ENCODE results near the gene NACA2. TPM values are rescaled to one million over a fixed set of nuclear protein-coding genes. Genes with fewer than 3 reads are reported as not detected.
"Not testable (repeated sequence)": the region's sequence is repeated elsewhere in the genome, so short reads cannot be mapped to it uniquely, and the experiment has no call there.

NACA2 gene
- 0.41 TPM for polyA plus RNA-seq (2013, experiment 1 of 2)
- polyA plus RNA-seq (2013, experiment 2 of 2): not detected

GRCh38 chr17:61591018-61591417, at the start of gene NACA2:
Gene NACA2, minus strand, starts transcription at chr17:61591219. Its CDS starts 39 bp downstream, at chr17:61591180.
- Histone ChIP-seq H3K27ac (ENCODE audit: low read depth, low read length, severe bottlenecking) (no peak within 1 kb of the TSS), H3K9me3 (ENCODE audit: control insufficient read depth, low read length) (no peaks in the 10 kb centered on the region), H3K36me3 (ENCODE audit: control insufficient read depth, insufficient read depth, low read length) (no peaks in the 10 kb centered on the region), H3K4me3 (ENCODE audit: extremely low read depth, insufficient read depth, low read length, poor library complexity, severe bottlenecking) (no peak within 1 kb of the TSS), H3K4me1 (ENCODE audit: control insufficient read depth, insufficient read depth, low read length, poor library complexity, severe bottlenecking) (no peaks in the 10 kb centered on the region)
- WGBS, 2 experiments (ENCODE audit: insufficient coverage in 2 of 2): 95 to 98% methylated on average over 11 to 13 of the region's 16 CpGs

GRCh38 chr17:61639818-61640217, 48.8 kb upstream of the NACA2 start:
- Histone ChIP-seq H3K4me3 (ENCODE audit: extremely low read depth, insufficient read depth, low read length, poor library complexity, severe bottlenecking) (no peak overlapping the region), H3K27ac (ENCODE audit: low read depth, low read length, severe bottlenecking) (no peak overlapping the region), H3K36me3 (ENCODE audit: control insufficient read depth, insufficient read depth, low read length) (no peaks in the 10 kb centered on the region), H3K4me1 (ENCODE audit: control insufficient read depth, insufficient read depth, low read length, poor library complexity, severe bottlenecking) (no peaks in the 10 kb centered on the region), H3K9me3 (ENCODE audit: control insufficient read depth, low read length) (no peaks in the 10 kb centered on the region)
- 83 to 100% methylated on average over 1 of the region's 1 CpG for WGBS, 2 experiments (ENCODE audit: insufficient coverage in 2 of 2)

GRCh38 chr17:61638087-61638486, 47.1 kb upstream of the NACA2 start:
- Histone ChIP-seq H3K9me3 (ENCODE audit: control insufficient read depth, low read length) (no peaks in the 10 kb centered on the region), H3K27ac (ENCODE audit: low read depth, low read length, severe bottlenecking) (no peak overlapping the region), H3K4me3 (ENCODE audit: extremely low read depth, insufficient read depth, low read length, poor library complexity, severe bottlenecking) (no peak overlapping the region), H3K4me1 (ENCODE audit: control insufficient read depth, insufficient read depth, low read length, poor library complexity, severe bottlenecking) (no peaks in the 10 kb centered on the region), H3K36me3 (ENCODE audit: control insufficient read depth, insufficient read depth, low read length) (no peaks in the 10 kb centered on the region)
- no CpG with 5 or more reads among the region's 1 CpG for whole genome bisulfite sequencing, 2 experiments (ENCODE audit: insufficient coverage in 2 of 2)

- Histone ChIP-seq H3K9me3 (ENCODE audit: control insufficient read depth, low read length) (no peaks in the 10 kb centered on the region), H3K27ac (ENCODE audit: low read depth, low read length, severe bottlenecking) (no peak overlapping the region), H3K4me1 (ENCODE audit: control insufficient read depth, insufficient read depth, low read length, poor library complexity, severe bottlenecking) (no peaks in the 10 kb centered on the region), H3K4me3 (ENCODE audit: extremely low read depth, insufficient read depth, low read length, poor library complexity, severe bottlenecking) (no peak overlapping the region), H3K36me3 (ENCODE audit: control insufficient read depth, insufficient read depth, low read length) (no peaks in the 10 kb centered on the region)
- 0 to 20% methylated on average over 1 to 2 of the region's 3 CpGs for whole genome bisulfite sequencing, 2 experiments (ENCODE audit: insufficient coverage in 2 of 2)
These were observed 45.0 kb upstream of the NACA2 start for GRCh38 chr17:61635913-61636432.

- 100% methylated on average over 1 of the region's 5 CpGs for WGBS, 2 experiments (ENCODE audit: insufficient coverage in 2 of 2)
- H3K27ac ChIP-seq (ENCODE audit: low read depth, low read length, severe bottlenecking): no peak overlapping the region
These were observed 44.0 kb upstream of the NACA2 start for GRCh38 chr17:61634942-61635538.

DNA sequence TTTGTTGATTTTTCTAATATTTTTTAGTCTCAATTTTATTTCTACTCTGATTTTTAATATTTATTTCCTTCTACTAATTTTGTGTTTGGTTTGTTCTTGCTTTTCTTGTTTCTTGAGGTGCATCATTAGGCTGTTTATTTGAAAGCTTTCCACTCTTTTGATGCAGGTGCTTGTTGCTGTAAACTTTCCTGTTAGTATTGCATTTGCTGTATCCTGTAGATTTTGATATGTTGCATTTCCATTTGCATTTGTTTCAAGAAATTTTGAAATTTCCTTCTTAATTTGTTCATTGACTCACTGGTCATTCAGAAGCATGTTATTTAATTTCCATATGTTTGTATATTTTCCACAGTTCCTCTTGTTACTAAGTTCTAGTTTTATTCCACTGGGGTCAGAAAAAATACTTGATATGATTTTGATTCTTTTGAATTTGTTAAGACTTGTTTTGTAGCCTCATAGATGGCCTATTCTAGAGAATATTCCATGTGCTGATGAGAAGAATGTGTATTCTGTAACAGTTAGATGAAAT, 43.1 kb upstream of the NACA2 start:
- Histone ChIP-seq H3K4me1 (ENCODE audit: control insufficient read depth, insufficient read depth, low read length, poor library complexity, severe bottlenecking) (no peaks in the 10 kb centered on the region), H3K9me3 (ENCODE audit: control insufficient read depth, low read length) (no peaks in the 10 kb centered on the region), H3K27ac (ENCODE audit: low read depth, low read length, severe bottlenecking) (no peak overlapping the region), H3K36me3 (ENCODE audit: control insufficient read depth, insufficient read depth, low read length) (no peaks in the 10 kb centered on the region), H3K4me3 (ENCODE audit: extremely low read depth, insufficient read depth, low read length, poor library complexity, severe bottlenecking) (no peak overlapping the region)

More at GRCh38 chr17:61634942-61635538, 44.0 kb upstream of the NACA2 start:
- H3K4me3 ChIP-seq (ENCODE audit: extremely low read depth, insufficient read depth, low read length, poor library complexity, severe bottlenecking): no peak overlapping the region
- no peaks in the 10 kb centered on the region for H3K4me1 ChIP-seq (ENCODE audit: control insufficient read depth, insufficient read depth, low read length, poor library complexity, severe bottlenecking)
- H3K36me3 ChIP-seq (ENCODE audit: control insufficient read depth, insufficient read depth, low read length): no peaks in the 10 kb centered on the region
- no peaks in the 10 kb centered on the region for H3K9me3 ChIP-seq (ENCODE audit: control insufficient read depth, low read length)

GRCh38 chr17:61632826-61633225, 41.8 kb upstream of the NACA2 start:
- Histone ChIP-seq H3K27ac (ENCODE audit: low read depth, low read length, severe bottlenecking) (no peak overlapping the region), H3K4me3 (ENCODE audit: extremely low read depth, insufficient read depth, low read length, poor library complexity, severe bottlenecking) (no peak overlapping the region), H3K4me1 (ENCODE audit: control insufficient read depth, insufficient read depth, low read length, poor library complexity, severe bottlenecking) (no peaks in the 10 kb centered on the region), H3K9me3 (ENCODE audit: control insufficient read depth, low read length) (no peaks in the 10 kb centered on the region), H3K36me3 (ENCODE audit: control insufficient read depth, insufficient read depth, low read length) (no peaks in the 10 kb centered on the region)
- WGBS, 2 experiments (ENCODE audit: insufficient coverage in 2 of 2): no CpG with 5 or more reads among the region's 1 CpG

DNA sequence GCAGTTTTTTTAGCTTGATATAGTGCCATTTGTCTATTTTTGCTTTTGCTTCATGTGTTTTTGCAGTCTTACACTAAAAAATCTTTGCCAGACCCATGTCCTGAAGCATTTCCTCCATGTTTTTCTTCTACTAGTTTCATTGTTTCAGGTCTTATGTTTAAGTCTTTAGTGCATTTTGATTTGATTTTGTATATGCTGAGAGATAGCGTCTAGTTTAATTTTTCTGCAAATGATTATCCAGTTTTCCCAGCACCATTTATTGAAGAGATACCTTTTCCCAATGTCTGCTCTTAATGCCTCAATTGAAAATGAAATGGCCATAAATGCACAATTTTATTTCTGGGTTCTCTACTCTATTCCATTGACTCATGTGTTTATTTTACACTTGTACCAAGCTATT, 40.8 kb upstream of the NACA2 start:
- WGBS, 2 experiments (ENCODE audit: insufficient coverage in 2 of 2): no CpG with 5 or more reads among the region's 1 CpG
- Histone ChIP-seq H3K27ac (ENCODE audit: low read depth, low read length, severe bottlenecking) (no peak overlapping the region), H3K4me1 (ENCODE audit: control insufficient read depth, insufficient read depth, low read length, poor library complexity, severe bottlenecking) (no peaks in the 10 kb centered on the region), H3K9me3 (ENCODE audit: control insufficient read depth, low read length) (no peaks in the 10 kb centered on the region), H3K4me3 (ENCODE audit: extremely low read depth, insufficient read depth, low read length, poor library complexity, severe bottlenecking) (no peak overlapping the region), H3K36me3 (ENCODE audit: control insufficient read depth, insufficient read depth, low read length) (no peaks in the 10 kb centered on the region)

DNA sequence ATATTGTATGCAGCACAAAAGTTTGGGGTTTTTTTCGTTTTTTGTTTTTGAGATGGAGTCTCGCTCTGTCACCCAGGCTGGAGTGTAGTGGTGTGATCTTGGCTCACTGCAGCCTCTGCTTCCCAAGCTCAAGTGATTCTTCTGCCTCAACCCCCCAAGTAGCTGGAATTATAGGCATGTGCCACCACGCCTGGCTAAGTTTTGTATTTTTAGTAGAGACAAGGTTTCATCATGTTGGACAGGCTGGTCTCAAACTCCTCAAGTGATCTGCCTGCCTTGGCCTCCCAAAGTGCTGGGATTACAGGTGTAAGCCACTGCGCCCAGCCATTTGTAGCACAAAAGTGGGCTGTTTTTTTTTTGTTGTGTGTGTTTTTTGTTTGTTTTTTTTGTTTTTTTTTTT, 37.1 kb upstream of the NACA2 start:
- H3K9me3 ChIP-seq (ENCODE audit: control insufficient read depth, low read length); H3K4me1 ChIP-seq (ENCODE audit: control insufficient read depth, insufficient read depth, low read length, poor library complexity, severe bottlenecking); H3K27ac ChIP-seq (ENCODE audit: low read depth, low read length, severe bottlenecking); H3K4me3 ChIP-seq (ENCODE audit: extremely low read depth, insufficient read depth, low read length, poor library complexity, severe bottlenecking); H3K36me3 ChIP-seq (ENCODE audit: control insufficient read depth, insufficient read depth, low read length): not testable (repeated sequence)
- 70 to 94% methylated on average over 2 to 3 of the region's 4 CpGs for WGBS, 2 experiments (ENCODE audit: insufficient coverage in 2 of 2)

- Histone ChIP-seq H3K4me3 (ENCODE audit: extremely low read depth, insufficient read depth, low read length, poor library complexity, severe bottlenecking) (no peak overlapping the region), H3K36me3 (ENCODE audit: control insufficient read depth, insufficient read depth, low read length) (no peaks in the 10 kb centered on the region), H3K4me1 (ENCODE audit: control insufficient read depth, insufficient read depth, low read length, poor library complexity, severe bottlenecking) (no peaks in the 10 kb centered on the region), H3K27ac (ENCODE audit: low read depth, low read length, severe bottlenecking) (no peak overlapping the region), H3K9me3 (ENCODE audit: control insufficient read depth, low read length) (no peaks in the 10 kb centered on the region)
- no CpG with 5 or more reads among the region's 2 CpGs for WGBS, 2 experiments (ENCODE audit: insufficient coverage in 2 of 2)
These were observed 36.6 kb upstream of the NACA2 start for GRCh38 chr17:61627658-61628057.

DNA sequence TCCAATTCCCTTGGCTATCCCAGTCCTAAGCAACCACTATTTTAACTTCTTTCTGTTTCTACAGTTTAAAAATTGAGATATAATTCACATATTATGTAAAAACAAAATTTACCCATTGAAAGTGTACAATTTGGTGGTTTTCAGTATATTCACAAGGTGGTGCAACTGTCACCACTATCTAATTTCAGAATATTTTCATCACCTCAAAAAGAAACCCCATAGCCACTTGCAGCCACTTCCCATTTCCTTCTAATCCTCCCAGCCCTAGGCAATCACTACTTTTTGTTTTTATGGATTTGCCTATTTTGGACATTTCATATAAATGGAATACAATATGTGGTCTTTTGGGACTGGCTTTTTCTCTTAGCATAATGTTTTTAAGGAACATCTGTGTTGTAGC, 36.1 kb upstream of the NACA2 start:
- Histone ChIP-seq H3K4me1 (ENCODE audit: control insufficient read depth, insufficient read depth, low read length, poor library complexity, severe bottlenecking) (no peaks in the 10 kb centered on the region), H3K36me3 (ENCODE audit: control insufficient read depth, insufficient read depth, low read length) (no peaks in the 10 kb centered on the region), H3K27ac (ENCODE audit: low read depth, low read length, severe bottlenecking) (no peak overlapping the region), H3K4me3 (ENCODE audit: extremely low read depth, insufficient read depth, low read length, poor library complexity, severe bottlenecking) (no peak overlapping the region), H3K9me3 (ENCODE audit: control insufficient read depth, low read length) (no peaks in the 10 kb centered on the region)
